ENCODE data around the gene GSK3B.

DNA sequence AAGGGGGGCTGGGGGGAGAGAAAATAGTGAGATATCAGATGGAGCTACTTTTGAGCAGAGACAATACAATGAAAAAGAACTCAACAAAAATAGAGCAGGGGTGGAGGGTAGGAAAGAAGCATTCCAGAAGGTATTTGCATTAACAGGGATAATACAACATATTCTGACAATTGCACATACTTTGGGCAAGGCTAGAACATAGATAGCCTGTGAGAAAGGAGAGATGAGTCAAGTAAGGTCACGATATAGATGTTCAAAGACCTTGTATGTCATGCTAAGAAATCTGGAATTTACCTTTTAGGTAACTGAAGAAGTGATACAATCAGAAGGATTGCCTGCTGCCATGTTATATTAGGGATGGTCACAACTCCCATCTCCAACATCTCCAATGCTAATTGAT is 155.2 kb downstream of the GSK3B start:
- TF ChIP-seq, protein P1, sequence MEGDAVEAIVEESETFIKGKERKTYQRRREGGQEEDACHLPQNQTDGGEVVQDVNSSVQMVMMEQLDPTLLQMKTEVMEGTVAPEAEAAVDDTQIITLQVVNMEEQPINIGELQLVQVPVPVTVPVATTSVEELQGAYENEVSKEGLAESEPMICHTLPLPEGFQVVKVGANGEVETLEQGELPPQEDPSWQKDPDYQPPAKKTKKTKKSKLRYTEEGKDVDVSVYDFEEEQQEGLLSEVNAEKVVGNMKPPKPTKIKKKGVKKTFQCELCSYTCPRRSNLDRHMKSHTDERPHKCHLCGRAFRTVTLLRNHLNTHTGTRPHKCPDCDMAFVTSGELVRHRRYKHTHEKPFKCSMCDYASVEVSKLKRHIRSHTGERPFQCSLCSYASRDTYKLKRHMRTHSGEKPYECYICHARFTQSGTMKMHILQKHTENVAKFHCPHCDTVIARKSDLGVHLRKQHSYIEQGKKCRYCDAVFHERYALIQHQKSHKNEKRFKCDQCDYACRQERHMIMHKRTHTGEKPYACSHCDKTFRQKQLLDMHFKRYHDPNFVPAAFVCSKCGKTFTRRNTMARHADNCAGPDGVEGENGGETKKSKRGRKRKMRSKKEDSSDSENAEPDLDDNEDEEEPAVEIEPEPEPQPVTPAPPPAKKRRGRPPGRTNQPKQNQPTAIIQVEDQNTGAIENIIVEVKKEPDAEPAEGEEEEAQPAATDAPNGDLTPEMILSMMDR (IDR thresholded peaks at IDR 0.05) = no peak
- TF ChIP-seq POLR2A (IDR thresholded peaks at IDR 0.05) = no peak
